Pulmonary artery endothelial cell (primary cell): ENCODE data around the gene LHX3. TPM values are rescaled to one million over a fixed set of nuclear protein-coding genes. Genes with fewer than 3 reads are reported as not detected.

ENCODE experiments used
- DNase-seq: peaks from one replicate; pipeline ENCODE4 v3.0.0-alpha.2; 2011; ENCODE audit warnings: low read depth, low spot score
- total RNA-seq: library from RNA; depleted of rRNA; stranded (reverse); fragments of >200 nt; gene quantifications from 2 replicates; pipeline ENCODE4 v1.2.3, GENCODE V29; 2014

LHX3 gene
- total RNA-seq, 1 donor from 2014 or later: not detected

GRCh38 chr9:136193127-136193890 lies 11.6 kb downstream of the LHX3 start:
- no peak for DNase-seq

- no peak for DNase-seq
These were observed 12.4 kb downstream of the LHX3 start for GRCh38 chr9:136192289-136193126.

DNA sequence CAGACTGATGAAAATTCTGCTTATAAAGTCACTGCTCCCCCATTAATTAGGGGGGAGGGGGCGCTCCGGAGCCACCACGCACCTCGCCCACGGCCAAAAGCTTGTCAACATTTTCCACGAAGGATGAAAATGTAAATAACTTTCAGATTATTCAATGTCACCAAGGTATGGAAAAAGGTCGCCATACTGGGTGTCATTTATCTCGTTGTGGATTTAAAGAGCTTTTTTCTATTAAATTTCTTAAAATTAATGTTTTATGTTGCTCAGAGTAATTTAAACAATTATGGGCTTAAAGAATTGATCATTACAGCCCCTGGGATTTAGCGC lies 13.0 kb downstream of the LHX3 start:
- no peak for DNase-seq

GRCh38 chr9:136191099-136191959 lies 13.6 kb downstream of the LHX3 start:
- DNase-seq: no peak

DNA sequence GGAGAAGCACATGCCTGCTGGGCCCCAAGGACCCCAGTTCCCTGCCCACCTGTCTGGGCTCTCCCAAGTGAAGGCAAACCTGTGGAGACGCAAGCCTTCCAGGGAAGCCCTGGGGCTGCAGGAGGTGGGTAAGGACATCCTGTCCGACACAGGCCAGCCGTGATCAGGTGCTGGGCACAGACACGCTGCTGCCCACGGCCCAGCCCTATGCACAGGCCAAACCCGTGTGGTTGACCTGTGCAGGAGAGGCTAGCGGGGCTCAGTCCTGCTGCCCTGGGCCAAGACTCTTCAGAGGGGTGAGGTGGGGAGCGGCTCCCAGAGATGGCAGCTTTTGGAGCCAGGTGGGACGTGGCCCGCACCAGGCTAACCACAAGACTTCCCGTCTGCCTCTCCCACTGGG lies 14.3 kb downstream of the LHX3 start:
- no peak for DNase-seq

GRCh38 chr9:136190237-136190601 lies 14.7 kb downstream of the LHX3 start:
- no peak for DNase-seq

- DNase-seq: no peak
These were observed 15.3 kb downstream of the LHX3 start for GRCh38 chr9:136189394-136190236.

GRCh38 chr9:136187683-136188586 lies 17.0 kb downstream of the LHX3 start:
- DNase-seq: no peak

DNA sequence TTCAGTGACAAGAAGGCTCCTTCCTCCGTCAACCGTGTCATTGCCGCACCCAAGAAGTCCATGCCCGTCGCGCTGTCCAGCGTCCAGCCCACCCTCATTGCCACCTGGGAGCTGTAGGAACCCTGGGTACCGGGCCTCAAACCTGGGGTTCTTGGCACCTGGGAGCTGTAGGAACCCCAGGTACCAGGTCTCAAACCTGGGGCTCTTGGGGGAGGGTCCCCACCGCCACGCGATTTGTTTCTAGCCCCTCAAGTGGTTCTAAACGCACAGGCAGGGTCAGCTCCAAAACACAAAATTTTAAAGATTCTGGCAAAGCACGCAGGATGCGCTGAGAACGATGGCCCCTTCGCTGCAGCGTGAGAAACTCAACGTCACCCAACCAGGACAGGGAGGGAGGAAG lies 17.7 kb downstream of the LHX3 start:
- DNase-seq: no peak

GRCh38 chr9:136186386-136186785 lies 18.5 kb downstream of the LHX3 start:
- DNase-seq: no peak

DNA sequence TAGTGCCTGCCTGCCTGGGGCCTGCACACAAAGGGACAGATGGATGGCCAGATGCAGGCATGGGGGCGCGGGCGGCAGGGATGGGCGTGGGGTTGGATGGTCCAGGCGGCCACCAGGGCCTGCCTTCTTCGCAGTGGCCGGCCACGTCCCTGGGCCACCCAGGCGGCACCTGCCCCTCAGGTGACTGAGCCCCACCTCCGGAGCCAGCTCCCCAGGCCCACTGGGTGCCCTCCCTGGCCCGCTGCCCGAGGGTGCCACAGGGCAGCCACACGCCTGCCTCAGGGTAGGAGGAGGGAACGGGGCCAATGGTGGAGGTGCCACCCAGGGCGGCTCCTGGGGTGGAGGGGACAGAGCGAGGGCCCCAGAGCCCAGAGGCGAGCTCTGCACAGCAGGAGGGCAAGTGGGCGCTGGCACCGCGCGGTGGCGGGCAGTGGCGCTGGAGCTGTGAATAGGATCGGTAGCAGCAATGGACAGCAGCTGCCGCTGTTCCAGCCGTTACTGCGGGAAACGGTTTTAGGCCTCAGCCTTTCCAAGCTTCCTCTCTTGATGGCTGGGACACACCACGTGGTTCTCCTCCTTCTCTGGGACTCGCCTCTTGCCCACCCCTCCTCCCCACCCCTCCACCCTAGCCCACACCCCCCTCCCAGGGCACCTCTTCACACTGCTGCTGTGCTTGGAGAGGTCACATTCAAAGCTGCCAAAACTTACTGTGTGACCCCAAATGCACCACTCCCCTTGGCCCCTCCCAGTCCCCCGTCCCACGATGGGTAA lies 19.1 kb downstream of the LHX3 start:
- DNase-seq: no peak

- no peak for DNase-seq
These were observed 19.9 kb downstream of the LHX3 start for GRCh38 chr9:136185066-136185465.

DNA sequence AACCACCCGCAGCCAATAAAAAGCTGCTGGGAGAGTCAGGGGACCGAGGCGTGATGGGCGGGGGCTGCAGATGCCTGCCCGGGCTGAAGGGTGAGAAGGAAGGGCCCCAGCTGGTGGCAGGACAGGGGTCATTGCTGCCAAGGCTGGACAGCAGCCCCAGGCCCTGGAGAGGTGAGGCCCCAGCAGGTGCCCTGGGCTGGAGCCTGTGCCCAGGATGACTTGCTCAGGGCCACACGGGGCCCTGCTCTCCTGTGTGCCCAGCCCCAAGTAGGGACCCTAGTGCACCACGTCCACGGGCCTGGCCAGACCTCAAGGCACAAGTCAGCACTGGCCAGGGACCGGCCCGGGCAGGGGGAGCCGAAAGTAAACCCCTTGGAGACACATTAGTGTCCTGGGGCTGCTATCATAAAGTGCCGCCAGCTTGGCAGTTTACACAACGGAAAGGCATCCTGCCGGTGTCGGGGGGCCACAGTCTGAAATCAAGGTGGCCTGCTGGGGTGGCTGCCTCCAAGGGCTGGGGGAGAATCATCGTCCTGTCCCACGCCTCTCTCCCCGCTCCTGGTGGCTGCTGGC lies 22.0 kb downstream of the LHX3 start:
- DNase-seq: no peak

GRCh38 chr9:136182420-136182787 lies 22.5 kb downstream of the LHX3 start:
- no peak for DNase-seq

DNA sequence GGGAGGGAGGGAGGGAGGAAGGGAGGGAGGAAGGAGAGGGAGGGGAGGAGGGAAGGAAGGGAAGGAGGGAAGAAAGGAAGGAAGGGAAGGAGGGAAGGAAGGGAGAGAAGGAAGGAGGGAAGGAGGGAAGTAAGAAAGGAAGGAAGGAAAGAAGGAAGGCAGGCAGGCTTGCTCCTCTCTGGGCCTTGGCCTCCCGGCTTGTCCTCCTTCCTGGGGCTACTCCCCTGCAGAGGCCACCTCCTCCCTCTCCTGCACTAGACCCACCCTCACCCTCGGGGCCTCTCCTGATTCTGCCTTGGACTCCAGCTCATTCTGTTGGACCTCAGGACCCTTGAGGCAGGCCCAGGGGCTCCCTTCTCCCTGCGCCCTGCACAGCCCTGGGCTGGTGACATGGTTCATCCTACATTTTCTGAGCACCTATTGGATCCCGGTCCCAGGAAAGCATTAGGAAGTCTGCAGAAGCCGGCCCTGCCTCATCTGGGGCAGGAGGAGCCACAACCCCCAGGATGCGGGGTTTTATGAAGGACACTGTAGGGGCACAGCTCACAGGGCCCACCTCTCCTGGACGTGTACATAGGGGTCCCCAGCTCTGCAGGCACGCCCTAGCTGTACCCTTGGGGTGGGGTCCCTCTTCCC lies 23.0 kb downstream of the LHX3 start:
- no peak for DNase-seq

DNA sequence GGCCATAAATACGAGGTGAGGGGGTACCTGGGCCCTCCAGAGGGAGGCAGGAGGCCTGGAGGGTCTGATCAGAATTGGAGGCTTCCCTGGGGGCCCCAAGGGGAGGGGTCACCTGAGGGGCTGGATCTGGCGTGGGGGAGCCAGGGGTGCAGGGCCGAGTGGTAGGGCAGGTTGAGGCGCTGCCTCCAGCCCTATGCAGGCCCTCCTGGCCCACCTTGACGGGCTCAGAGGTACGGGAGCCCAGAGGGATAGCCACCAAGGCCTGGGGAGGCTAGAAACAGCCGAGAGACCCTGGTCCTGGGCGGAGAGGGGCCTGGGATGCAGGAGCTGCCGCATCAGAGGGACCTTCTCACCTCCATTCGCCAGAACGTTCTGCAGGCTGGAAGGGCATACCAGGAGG lies 24.3 kb downstream of the LHX3 start:
- no peak for DNase-seq

- DNase-seq: no peak
These were observed 25.2 kb downstream of the LHX3 start for GRCh38 chr9:136179761-136180160.

GRCh38 chr9:136179101-136179616 lies 25.8 kb downstream of the LHX3 start:
- DNase-seq: no peak

GRCh38 chr9:136178773-136179075 lies 26.2 kb downstream of the LHX3 start:
- DNase-seq: no peak
